ENCODE results near the gene PPP1R37.

DNA sequence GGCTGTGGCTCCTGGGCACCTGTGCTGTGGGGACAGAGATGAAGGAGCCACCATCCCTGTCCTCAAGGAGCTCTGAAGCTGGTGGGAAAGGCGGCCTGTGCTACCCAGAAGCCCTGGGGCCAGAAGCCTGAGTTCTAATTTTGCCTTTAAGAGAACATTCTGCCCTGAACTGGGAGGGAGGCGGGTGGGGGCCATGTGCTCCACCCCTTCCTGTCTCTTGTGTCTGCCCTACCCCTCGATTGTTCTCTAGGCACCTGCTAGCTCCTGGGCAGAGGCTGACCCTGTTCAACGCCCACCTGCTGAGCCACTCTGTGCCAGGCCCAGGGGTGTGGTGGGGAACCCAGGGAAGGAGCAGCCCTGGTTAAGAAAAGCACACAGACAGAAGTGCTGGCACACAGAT is 79.2 kb downstream of the PPP1R37 start:
- TF ChIP-seq CSRNP3 (CRISPR knock-in tag; IDR thresholded peaks at IDR 0.05) = no peak
- TF ChIP-seq ZFP3 (CRISPR knock-in tag; IDR thresholded peaks at IDR 0.05) = no peak
- no peak for TF ChIP-seq ARNTL (CRISPR knock-in tag; IDR thresholded peaks at IDR 0.05; ENCODE audit: borderline replicate concordance, low read depth)
- no peak for TF ChIP-seq RARB (CRISPR knock-in tag; IDR thresholded peaks at IDR 0.05)
- TF ChIP-seq, protein P1, sequence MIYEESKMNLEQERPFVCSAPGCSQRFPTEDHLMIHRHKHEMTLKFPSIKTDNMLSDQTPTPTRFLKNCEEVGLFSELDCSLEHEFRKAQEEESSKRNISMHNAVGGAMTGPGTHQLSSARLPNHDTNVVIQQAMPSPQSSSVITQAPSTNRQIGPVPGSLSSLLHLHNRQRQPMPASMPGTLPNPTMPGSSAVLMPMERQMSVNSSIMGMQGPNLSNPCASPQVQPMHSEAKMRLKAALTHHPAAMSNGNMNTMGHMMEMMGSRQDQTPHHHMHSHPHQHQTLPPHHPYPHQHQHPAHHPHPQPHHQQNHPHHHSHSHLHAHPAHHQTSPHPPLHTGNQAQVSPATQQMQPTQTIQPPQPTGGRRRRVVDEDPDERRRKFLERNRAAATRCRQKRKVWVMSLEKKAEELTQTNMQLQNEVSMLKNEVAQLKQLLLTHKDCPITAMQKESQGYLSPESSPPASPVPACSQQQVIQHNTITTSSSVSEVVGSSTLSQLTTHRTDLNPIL (CRISPR knock-in tag; IDR thresholded peaks at IDR 0.05; ENCODE audit: low read depth) = no peak
- TF ChIP-seq TOX (CRISPR knock-in tag; IDR thresholded peaks at IDR 0.05; ENCODE audit: borderline replicate concordance) = no peak
- TF ChIP-seq ZNF565 (CRISPR knock-in tag; conservative IDR thresholded peaks at IDR 0.05; ENCODE audit: low read depth) = no peak
- no peak for TF ChIP-seq ZFP30 (CRISPR knock-in tag; IDR thresholded peaks at IDR 0.05)
- no peak for TF ChIP-seq PATZ1 (CRISPR knock-in tag; IDR thresholded peaks at IDR 0.05; ENCODE audit: borderline replicate concordance)
